Right ventricle myocardium inferior (tissue), 1 donor: ENCODE data around the gene FADS1. TPM values are rescaled to one million over a fixed set of nuclear protein-coding genes. Genes with fewer than 3 reads are reported as not detected.

ENCODE experiments used
- ATAC-seq: fragments of 200-7000 bp; cut with Tn5 transposase; one replicate; pipeline ENCODE4 v1.9.1; 2020; ENCODE audit warnings: mild to moderate bottlenecking, moderate library complexity
- DNase-seq: peaks from one replicate; pipeline ENCODE4 v3.0.0; 2021; ENCODE audit errors: missing footprints
- intact Hi-C: fragments of 100-400 bp; cut with DNase I; formaldehyde crosslinking; loops from one replicate; pipeline ENCODE4 v1.11.0; 2022
- total RNA-seq: library from RNA; stranded (reverse); fragmentation: NEBNext Ultra II Directional; extraction: Animal tissue kit (Norgen Biotek cat#: 25700); gene quantifications from one replicate; pipeline ENCODE4 v1.2.1, GENCODE V29; 2021
- donor health status: DM: no; HTN: yes; CAD: no; lungs with severe emphysema.

FADS1 gene
- total RNA-seq, 1 donor from 2014 or later: 25.7 TPM

GRCh38 chr11:61773356-61773755 lies 43.4 kb downstream of the FADS1 start:
- intact Hi-C loops: no loop called here
- DNase-seq (no peak), ATAC-seq (no peak)

GRCh38 chr11:61771985-61772455 lies 44.8 kb downstream of the FADS1 start:
- intact Hi-C loops: no loop called here
- ATAC-seq (no peak), DNase-seq (no peak)

GRCh38 chr11:61771195-61771894 lies 45.5 kb downstream of the FADS1 start:
- intact Hi-C loops: no loop called here
- ATAC-seq: no peak
- DNase-seq: no peak

GRCh38 chr11:61769946-61770683 lies 46.7 kb downstream of the FADS1 start:
- intact Hi-C loops: no loop called here
- ATAC-seq (no peak), DNase-seq (no peak)

DNA sequence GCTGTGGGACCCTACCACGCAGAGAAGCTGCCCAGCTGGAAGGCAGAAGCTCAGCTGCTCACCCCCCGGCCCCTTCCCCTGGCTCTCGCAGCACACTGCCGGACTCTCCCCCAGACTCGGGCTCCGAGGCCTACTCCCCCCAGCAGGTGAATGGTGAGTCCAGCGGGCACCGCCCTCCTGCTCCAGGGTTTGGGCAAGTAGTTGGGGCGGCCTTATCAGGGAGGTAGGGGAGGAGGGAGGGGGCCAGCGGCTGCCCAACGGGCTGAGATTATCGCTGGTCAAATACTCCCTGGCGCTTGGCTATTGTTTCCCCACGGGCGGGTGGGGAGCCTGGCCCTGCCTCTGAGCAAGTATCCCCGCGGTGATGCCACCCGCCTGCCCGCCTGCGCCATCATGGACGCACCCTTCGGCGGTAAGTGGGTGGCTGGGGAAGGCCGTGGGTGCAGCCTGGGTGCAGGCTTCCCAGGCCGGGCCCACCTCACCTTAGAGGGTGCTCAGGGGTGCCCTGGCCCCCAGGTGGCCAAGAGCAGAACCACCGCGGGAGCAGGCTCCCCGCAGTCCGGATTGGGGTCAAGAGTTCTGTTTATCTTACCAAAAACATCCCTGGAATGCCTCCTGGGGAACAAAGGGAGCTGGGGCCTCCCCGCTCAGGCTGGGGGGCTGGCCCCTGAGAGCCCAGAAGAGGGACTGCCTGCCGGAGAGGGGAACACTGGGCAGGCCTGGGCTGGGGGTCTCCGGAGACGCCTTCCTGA lies 47.5 kb downstream of the FADS1 start:
- ATAC-seq (no peak), DNase-seq (no peak)
- intact Hi-C loops: no loop called here

DNA sequence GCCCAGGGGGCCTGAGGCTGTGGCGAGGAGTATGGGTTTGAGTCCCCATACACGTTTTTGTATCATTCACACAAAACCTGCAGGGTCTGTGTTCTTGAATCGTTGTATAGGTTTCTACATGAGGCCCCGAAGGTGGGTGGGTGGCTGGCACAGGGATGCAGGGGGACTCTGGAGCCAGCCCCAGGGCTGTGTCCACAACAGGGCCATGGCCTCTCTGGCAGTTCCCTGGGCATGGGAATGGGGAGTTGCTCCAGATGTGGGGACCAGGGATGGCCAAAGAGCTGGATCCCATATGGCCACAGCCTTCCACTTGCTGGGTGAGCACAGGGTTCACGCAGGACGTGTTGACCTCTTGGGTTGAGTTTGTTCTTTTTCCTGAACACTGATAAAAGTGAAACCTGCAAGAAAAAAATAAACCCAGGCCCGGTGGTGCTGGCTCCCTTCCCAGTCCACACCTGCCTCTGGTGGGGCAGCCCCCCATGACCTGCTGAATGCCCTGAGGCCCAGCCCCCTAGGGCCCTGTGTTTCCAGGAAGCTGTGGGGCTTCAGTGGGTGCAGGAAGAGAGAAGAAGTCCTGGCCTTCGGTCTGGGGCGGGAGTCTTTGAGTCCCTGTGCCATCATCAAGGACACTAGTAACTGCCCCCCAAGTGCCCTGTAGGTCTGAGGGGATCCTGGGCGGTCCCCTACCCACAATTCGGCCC lies 48.3 kb downstream of the FADS1 start:
- intact Hi-C loops: no loop called here
- ATAC-seq: no peak
- no peak for DNase-seq

DNA sequence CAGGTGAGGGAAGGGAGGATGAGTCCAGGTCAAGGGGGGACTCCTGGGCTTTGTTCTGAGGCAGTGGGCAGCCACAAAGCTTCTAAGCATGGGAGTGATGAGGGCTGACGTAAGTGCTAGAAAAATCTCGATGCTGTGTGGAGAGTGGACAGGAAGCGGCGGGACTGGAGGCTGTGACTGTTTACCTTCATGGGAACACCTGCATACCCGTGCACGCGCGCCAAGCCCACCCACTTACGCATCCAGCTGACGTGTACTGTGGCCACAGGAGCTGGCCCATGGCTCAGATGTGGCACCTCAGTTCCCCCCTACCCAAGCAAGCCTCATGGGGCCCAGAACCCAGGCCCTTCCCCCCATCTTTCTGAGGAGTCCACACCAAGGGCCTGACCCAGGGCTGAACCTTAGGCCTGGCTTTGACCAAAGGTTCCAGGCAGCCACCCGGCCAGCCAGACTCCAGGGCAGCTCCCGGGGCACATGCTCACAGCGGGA lies 50.4 kb downstream of the FADS1 start:
- intact Hi-C loops: no loop called here
- ATAC-seq (no peak), DNase-seq (no peak)

GRCh38 chr11:61765550-61766253 lies 51.1 kb downstream of the FADS1 start:
- DNase-seq (no peak), ATAC-seq (no peak)
- intact Hi-C loops: no loop called here

- intact Hi-C loops: no loop called here
- peak; percentile 21 for ATAC-seq
- no peak for DNase-seq
Observed at GRCh38 chr11:61764606-61765260, 52.1 kb downstream of the FADS1 start.

GRCh38 chr11:61763930-61764605 lies 52.7 kb downstream of the FADS1 start:
- intact Hi-C loops: no loop called here
- ATAC-seq: no peak

GRCh38 chr11:61762798-61763197 lies 54.0 kb downstream of the FADS1 start:
- intact Hi-C loops: no loop called here
- ATAC-seq (no peak), DNase-seq (no peak)

More at GRCh38 chr11:61763930-61764605, 52.7 kb downstream of the FADS1 start:
- no peak for DNase-seq

DNA sequence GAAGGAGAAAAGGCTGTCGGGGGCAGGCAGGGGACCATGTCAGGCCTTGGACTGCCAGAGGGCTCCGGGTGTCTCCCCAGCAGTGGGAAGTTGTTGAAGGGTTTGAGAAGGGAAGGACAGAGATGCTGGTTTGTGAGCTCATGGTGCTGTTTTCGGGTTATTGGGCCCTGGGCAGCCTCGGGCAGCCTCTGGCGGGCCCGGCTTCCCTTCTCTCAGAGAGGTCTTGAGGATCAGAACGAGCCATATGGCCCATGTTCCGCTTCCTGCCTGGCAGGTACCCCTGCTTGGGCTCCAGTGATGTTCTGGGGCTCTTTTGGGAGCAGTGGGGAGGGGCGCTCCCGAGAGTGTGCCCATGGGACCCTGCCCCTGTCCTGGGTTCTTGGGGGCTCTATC lies 54.6 kb downstream of the FADS1 start:
- intact Hi-C loops: no loop called here
- DNase-seq: no peak
- no peak for ATAC-seq

GRCh38 chr11:61761440-61762222 lies 55.2 kb downstream of the FADS1 start:
- intact Hi-C loops: no loop called here
- ATAC-seq (no peak), DNase-seq (no peak)

DNA sequence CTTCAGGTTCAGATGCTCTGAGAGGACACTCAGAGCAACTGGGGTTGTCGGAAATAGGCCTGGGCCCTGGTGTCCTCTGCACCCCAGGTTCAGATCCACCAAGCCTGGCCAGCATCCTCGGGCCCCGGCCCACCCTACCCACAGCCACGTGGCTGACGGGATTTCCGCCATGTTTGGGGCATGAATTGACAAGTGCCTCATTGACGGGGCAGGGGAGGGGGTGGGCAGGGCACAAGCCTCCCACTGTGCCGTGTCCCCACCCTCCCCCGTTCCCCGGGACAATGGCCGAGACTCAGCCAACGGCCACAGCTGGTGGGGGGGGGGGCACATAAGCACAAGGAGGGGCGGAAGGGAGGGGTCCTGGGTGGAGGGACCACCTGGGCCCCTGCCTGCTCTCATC lies 55.9 kb downstream of the FADS1 start:
- no peak for ATAC-seq
- intact Hi-C loops: no loop called here
- DNase-seq: no peak

DNA sequence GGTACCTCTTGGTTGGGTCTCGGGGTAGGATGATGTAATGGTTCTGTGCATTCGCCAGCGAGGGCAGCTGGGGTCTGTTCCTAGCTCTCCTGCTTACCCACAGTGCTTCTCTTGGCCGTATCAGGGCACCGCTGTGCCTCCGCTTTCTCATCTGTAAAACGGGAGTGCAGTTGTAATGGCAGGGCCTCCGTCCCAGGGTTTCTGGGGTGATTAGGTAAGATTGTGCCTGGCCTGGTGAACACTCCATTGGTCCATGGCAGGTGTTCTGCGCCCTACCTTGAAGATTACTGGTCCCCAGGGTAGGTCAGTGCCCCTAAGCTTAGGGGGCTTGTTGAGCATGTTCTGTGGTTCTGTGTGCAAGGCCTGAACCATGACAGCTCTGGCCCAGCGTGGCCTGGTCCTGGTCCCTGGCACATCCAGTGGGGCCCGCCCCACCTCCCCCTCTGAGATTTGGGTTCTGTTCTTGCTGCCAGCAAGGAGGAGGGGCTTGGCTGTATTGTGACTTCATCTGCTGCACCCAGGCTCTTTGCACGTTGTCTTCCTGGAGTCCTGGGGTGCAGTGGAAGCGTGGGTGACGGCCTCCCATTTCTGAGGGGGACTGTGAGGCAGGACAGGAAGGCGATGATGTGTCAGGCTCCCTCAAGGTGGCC lies 59.5 kb downstream of the FADS1 start:
- intact Hi-C loops: no loop called here
- ATAC-seq (no peak), DNase-seq (no peak)
